OCI-M2 (cell line): ENCODE results near the gene RAET1E.
"Not testable (repeated sequence)": the region's sequence is repeated elsewhere in the genome, so short reads cannot be mapped to it uniquely, and the experiment has no call there.

ENCODE experiments used
- DNase-seq: peaks from one replicate; lab custom pipeline; 2025; ENCODE audit not compliant: unreplicated experiment; lab: John Stamatoyannopoulos, UW

RAET1E gene

GRCh38 chr6:149897855-149898744, at the start of gene RAET1E:
Gene RAET1E (minus strand): TSS chr6:149898113. CDS start chr6:149890901, 7,212 bp downstream.
- DNase-seq = peak; percentile 9

- not testable (repeated sequence) for DNase-seq
Observed at GRCh38 chr6:149947533-149947932, 49.6 kb upstream of the RAET1E start.

- not testable (repeated sequence) for DNase-seq
Observed at GRCh38 chr6:149946631-149947030, 48.7 kb upstream of the RAET1E start.

GRCh38 chr6:149945276-149945675, 47.4 kb upstream of the RAET1E start:
- DNase-seq = not testable (repeated sequence)

- DNase-seq = not testable (repeated sequence)
Observed at GRCh38 chr6:149943321-149943720, 45.4 kb upstream of the RAET1E start.

- DNase-seq = no peak
Observed at GRCh38 chr6:149942461-149942829, 44.5 kb upstream of the RAET1E start.

- DNase-seq = peak; percentile 65
Observed at GRCh38 chr6:149941583-149942460, 43.9 kb upstream of the RAET1E start, which contains the start of gene ULBP2. Gene ULBP2 (plus strand): TSS chr6:149942014. CDS start chr6:149942073, 59 bp downstream.

GRCh38 chr6:149940672-149940982, 42.7 kb upstream of the RAET1E start:
- DNase-seq = no peak

- DNase-seq = no peak
Observed at GRCh38 chr6:149939909-149940671, 42.2 kb upstream of the RAET1E start.

- DNase-seq = no peak
Observed at GRCh38 chr6:149939356-149939648, 41.4 kb upstream of the RAET1E start.

- no peak for DNase-seq
Observed at GRCh38 chr6:149938571-149939355, 40.9 kb upstream of the RAET1E start.

GRCh38 chr6:149938013-149938570, 40.2 kb upstream of the RAET1E start:
- DNase-seq = not testable (repeated sequence)

GRCh38 chr6:149936743-149937142, 38.8 kb upstream of the RAET1E start:
- no peak for DNase-seq

GRCh38 chr6:149935668-149936067, 37.8 kb upstream of the RAET1E start:
- DNase-seq = no peak

- no peak for DNase-seq
Observed at GRCh38 chr6:149935246-149935645, 37.3 kb upstream of the RAET1E start.

GRCh38 chr6:149934249-149935156, 36.6 kb upstream of the RAET1E start:
- DNase-seq = no peak

GRCh38 chr6:149933461-149933860, 35.5 kb upstream of the RAET1E start:
- no peak for DNase-seq

GRCh38 chr6:149933036-149933435, 35.1 kb upstream of the RAET1E start:
- DNase-seq = no peak

- DNase-seq = no peak
Observed at GRCh38 chr6:149931501-149931900, 33.6 kb upstream of the RAET1E start.
